Lung (tissue), 12 donors: ENCODE data around the gene ALPG. TPM values are rescaled to one million over a fixed set of nuclear protein-coding genes. Genes with fewer than 3 reads are reported as not detected.
"Not testable (repeated sequence)": the region's sequence is repeated elsewhere in the genome, so short reads cannot be mapped to it uniquely, and the experiment has no call there.

Experiments
- ATAC-seq: fragments of 200-7000 bp; cut with Tn5 transposase; one replicate; pipeline ENCODE4 v1.9.1; 2020; ENCODE audit warnings: moderate number of reproducible peaks; ENCODE audit not compliant: insufficient read depth, low FRiP score
- DNase-seq, 3 donors: peaks; one replicate each; pipeline ENCODE4 v3.0.0-alpha.2; 2013 to 2017
- H3K27ac ChIP-seq, 2 donors: one replicate each; pipeline ENCODE4 v1.5.1; 2013; ENCODE audit warnings: mild to moderate bottlenecking in 2 of 2, moderate library complexity in 2 of 2, control low read depth in 1 of 2, inconsistent platforms in 1 of 2, low read depth in 1 of 2, low read length in 1 of 2
- H3K27me3 ChIP-seq, 3 donors: one replicate each; pipeline ENCODE4 v1.5.1; 2013; ENCODE audit warnings: low read length in 2 of 3; ENCODE audit not compliant: control insufficient read depth in 3 of 3, insufficient read depth in 3 of 3
- H3K36me3 ChIP-seq, 4 donors: one replicate each; pipeline ENCODE4 v1.5.1; 2013; ENCODE audit warnings: low read length in 4 of 4, mild to moderate bottlenecking in 1 of 4, moderate library complexity in 1 of 4; ENCODE audit not compliant: control insufficient read depth in 4 of 4, insufficient read depth in 4 of 4
- H3K4me1 ChIP-seq, 5 donors: one replicate each; pipeline ENCODE4 v1.5.1; 2013; ENCODE audit warnings: low read length in 5 of 5, mild to moderate bottlenecking in 2 of 5, moderate library complexity in 1 of 5; ENCODE audit not compliant: control insufficient read depth in 5 of 5, insufficient read depth in 5 of 5
- H3K4me3 ChIP-seq: one replicate; pipeline ENCODE4 v1.5.1; 2013; ENCODE audit warnings: mild to moderate bottlenecking, control low read depth, moderate library complexity
- H3K9ac ChIP-seq, 2 donors: one replicate each; pipeline ENCODE4 v1.5.1; 2013; ENCODE audit warnings: low read length in 2 of 2, control low read depth in 1 of 2; ENCODE audit not compliant: insufficient read depth in 1 of 2
- H3K9me3 ChIP-seq, 4 donors: one replicate each; pipeline ENCODE4 v1.5.1; 2013; ENCODE audit warnings: low read length in 3 of 4, mild to moderate bottlenecking in 1 of 4, moderate library complexity in 1 of 4; ENCODE audit not compliant: control insufficient read depth in 4 of 4, insufficient read depth in 3 of 4
- CTCF ChIP-seq: IDR thresholded peaks from 2 replicates; pipeline ENCODE4 v1.5.1; 2012; ENCODE audit warnings: mild to moderate bottlenecking; ENCODE audit errors: control extremely low read depth, extremely low read depth
- WGBS, 2 donors: extraction: QIAGEN DNeasy Blood & Tissue Kit; methylation state at CpG; one replicate each; pipeline ENCODE4 v1.1.7; 2013; 5-methylcytosine and 5-hydroxymethylcytosine counted together
- polyA plus RNA-seq, 2 donors: library from polyadenylated mRNA; stranded (reverse); fragments of 200-250 nt; gene quantifications; one replicate each; pipeline ENCODE4 v1.2.1, GENCODE V29; 2013
- total RNA-seq, 2 donors: library from RNA; depleted of rRNA in 1 of 2; stranded (reverse); fragments of >200 nt in 1 of 2; gene quantifications; one replicate each; pipeline ENCODE4 v1.2.1, GENCODE V29; 2014 to 2021
- donor health status: control.
- donor health status: control.
- donor health status: Bipolar disorder and iron deficiency.
- donor health status: healthy.
- donor health status: DM: yes; HTN: yes; CAD: no.

ALPG gene
- total and polyA plus RNA-seq, 4 donors = 0.14 to 1.2 (median 0.89) TPM

GRCh38 chr2:232377319-232377718 is 29.3 kb upstream of the ALPG start:
- H3K9me3 ChIP-seq = no peaks in the 10 kb centered on the region
- no peaks in the 10 kb centered on the region for H3K36me3 ChIP-seq
- peaks cover 0 to 11% (median 4%) of the 10 kb centered on the region in 3 donors for H3K27me3 ChIP-seq
- TF ChIP-seq CTCF = no peak
- H3K4me3 ChIP-seq = no peak overlapping the region
- WGBS, 2 donors = 92 to 96% methylated on average over 7 of the region's 7 CpGs
- ATAC-seq (no peak), DNase-seq (no peak)
- H3K9ac ChIP-seq = no peak overlapping the region
- no peak overlapping the region for H3K27ac ChIP-seq
- H3K4me1 ChIP-seq = peaks cover 0 to 2% (median 0%) of the 10 kb centered on the region in 5 donors

- WGBS, 2 donors = 79 to 84% methylated on average over 17 of the region's 17 CpGs
- Histone ChIP-seq H3K36me3 (no peaks in the 10 kb centered on the region), H3K27ac (no peak overlapping the region), H3K4me3 (no peak overlapping the region), H3K9me3 (no peaks in the 10 kb centered on the region), H3K4me1 (peaks cover 0 to 2% (median 0%) of the 10 kb centered on the region in 5 donors), H3K9ac (no peak overlapping the region), H3K27me3 (peaks cover 0 to 18% (median 7%) of the 10 kb centered on the region in 3 donors)
- TF ChIP-seq CTCF = no peak
- no peak for ATAC-seq
- DNase-seq = no peak
Measured at GRCh38 chr2:232377841-232378734, 28.6 kb upstream of the ALPG start.

- not testable (repeated sequence) for H3K9me3 ChIP-seq, H3K4me1 ChIP-seq, H3K36me3 ChIP-seq, ATAC-seq, H3K9ac ChIP-seq, H3K4me3 ChIP-seq, DNase-seq, H3K27ac ChIP-seq
- WGBS, 2 donors = 86 to 94% methylated on average over 12 of the region's 12 CpGs
- H3K27me3 ChIP-seq = peaks cover 0 to 25% (median 12%) of the 10 kb centered on the region in 3 donors
Measured at GRCh38 chr2:232378735-232379151, 27.9 kb upstream of the ALPG start, which contains the start of gene ALPP. ALPP (plus strand) TSS chr2:232378751; CDS start chr2:232378803, 52 bp downstream.

GRCh38 chr2:232379610-232380590 is 26.7 kb upstream of the ALPG start:
- 86 to 89% methylated on average over 38 to 40 of the region's 41 CpGs for WGBS, 2 donors
- not testable (repeated sequence) for H3K9ac ChIP-seq, H3K4me1 ChIP-seq, H3K36me3 ChIP-seq, H3K9me3 ChIP-seq, H3K4me3 ChIP-seq, ATAC-seq, H3K27ac ChIP-seq, DNase-seq
- peaks cover 0 to 36% (median 23%) of the 10 kb centered on the region in 3 donors for H3K27me3 ChIP-seq

- H3K27ac ChIP-seq, DNase-seq, H3K4me3 ChIP-seq, H3K36me3 ChIP-seq, ATAC-seq, H3K9ac ChIP-seq, H3K4me1 ChIP-seq, H3K9me3 ChIP-seq: not testable (repeated sequence)
- peaks cover 0 to 51% (median 36%) of the 10 kb centered on the region in 3 donors for H3K27me3 ChIP-seq
- WGBS, 2 donors = 29 to 49% methylated on average over 26 to 59 of the region's 59 CpGs
Measured at GRCh38 chr2:232381204-232382031, 25.2 kb upstream of the ALPG start.
